ENCODE results near the gene BBS10.

DNA sequence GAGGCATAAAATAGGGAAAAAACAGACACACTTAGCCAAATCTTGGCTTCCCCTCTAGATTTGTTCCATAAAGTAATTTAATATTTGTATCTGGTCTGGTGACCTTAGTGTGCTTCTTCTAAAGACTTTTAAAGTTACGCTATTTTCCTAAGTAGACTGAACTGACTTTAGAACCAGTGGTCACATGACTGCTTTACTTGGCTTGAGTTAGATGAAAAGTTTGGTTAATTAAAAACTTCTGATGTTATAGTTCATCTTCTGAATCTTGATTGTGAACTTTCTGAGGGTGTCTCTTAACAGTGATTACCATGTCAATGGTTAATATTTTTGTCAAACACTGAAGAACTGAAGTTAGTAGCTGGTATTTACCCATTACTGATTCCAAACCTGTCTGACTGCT lies 2.6 kb downstream of the BBS10 start:
- no peak for TF ChIP-seq ZNF511 (CRISPR knock-in tag; IDR thresholded peaks at IDR 0.05)
- no peak for TF ChIP-seq FOS (IDR thresholded peaks at IDR 0.05; ENCODE audit: extremely low read depth, insufficient read length)
- no peak for TF ChIP-seq ZNF143 (CRISPR knock-in tag; IDR thresholded peaks at IDR 0.05)
- TF ChIP-seq CBFB (CRISPR knock-in tag; IDR thresholded peaks at IDR 0.05), result no peak
- TF ChIP-seq TFE3 (CRISPR knock-in tag; IDR thresholded peaks at IDR 0.05), result peak; percentile 90
- TF ChIP-seq E2F5 (CRISPR knock-in tag; IDR thresholded peaks at IDR 0.05), result no peak
- TF ChIP-seq E2F4 (CRISPR knock-in tag; IDR thresholded peaks at IDR 0.05; ENCODE audit: low read depth), result no peak
- TF ChIP-seq, protein P1, sequence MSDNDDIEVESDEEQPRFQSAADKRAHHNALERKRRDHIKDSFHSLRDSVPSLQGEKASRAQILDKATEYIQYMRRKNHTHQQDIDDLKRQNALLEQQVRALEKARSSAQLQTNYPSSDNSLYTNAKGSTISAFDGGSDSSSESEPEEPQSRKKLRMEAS (CRISPR knock-in tag; IDR thresholded peaks at IDR 0.05), result no peak
- TF ChIP-seq SAFB2 (IDR thresholded peaks at IDR 0.05; ENCODE audit: borderline replicate concordance, low read depth, low read length, severe bottlenecking), result no peak
- TF ChIP-seq THRA (IDR thresholded peaks at IDR 0.05), result no peak
- TF ChIP-seq FOXM1 (IDR thresholded peaks at IDR 0.05; ENCODE audit: low read depth), result no peak
- no peak for TF ChIP-seq FOXM1 (CRISPR knock-in tag; IDR thresholded peaks at IDR 0.05; ENCODE audit: low read depth)
- TF ChIP-seq HNRNPK (IDR thresholded peaks at IDR 0.05; ENCODE audit: low read depth, low read length, poor library complexity, severe bottlenecking), result no peak
- TF ChIP-seq DNMT1 (IDR thresholded peaks at IDR 0.05), result no peak
